CD4-positive, CD25-positive, alpha-beta regulatory T cell (primary cell): Measurements from ENCODE around the gene CPA2. TPM values are rescaled to one million over a fixed set of nuclear protein-coding genes. Genes with fewer than 3 reads are reported as not detected.

Experiments
- ATAC-seq, 2 donors: fragments of 150-1000 bp; cut with Tn5 transposase; one replicate each; pipeline ENCODE4 v1.10.0; 2021; ENCODE audit warnings: low read depth in 2 of 2, moderate number of reproducible peaks in 2 of 2, moderate library complexity in 1 of 2
- DNase-seq, 3 donors: peaks; one replicate each; pipeline versions ENCODE4 v3.0.0 to v3.0.0-alpha.2; 2012 to 2022; ENCODE audit warnings: mixed read lengths in 1 of 3
- H3K27ac ChIP-seq: one replicate; pipeline ENCODE4 v1.7.0; 2013; ENCODE audit warnings: mild to moderate bottlenecking, low read length; ENCODE audit not compliant: insufficient read depth, poor library complexity, severe bottlenecking
- H3K27me3 ChIP-seq: one replicate; pipeline ENCODE4 v1.7.0; 2013; ENCODE audit warnings: low read length; ENCODE audit not compliant: control insufficient read depth, insufficient read depth
- H3K36me3 ChIP-seq: one replicate; pipeline ENCODE4 v1.7.0; 2013; ENCODE audit warnings: mild to moderate bottlenecking, low read length, moderate library complexity; ENCODE audit not compliant: control insufficient read depth, insufficient read depth
- H3K4me1 ChIP-seq: 2 replicates; pipeline ENCODE4 v1.7.0; 2013; ENCODE audit warnings: mild to moderate bottlenecking, low read length; ENCODE audit not compliant: insufficient read depth, control insufficient read depth, poor library complexity, severe bottlenecking
- H3K4me3 ChIP-seq: one replicate; pipeline ENCODE4 v1.7.0; 2013; ENCODE audit warnings: low read depth, mild to moderate bottlenecking, low read length, moderate library complexity
- H3K9me3 ChIP-seq, 2 experiments: 1 replicate in 1 of 2; 2 replicates in 1 of 2; pipeline ENCODE4 v1.7.0; 2013; ENCODE audit warnings: low read length in 2 of 2, mild to moderate bottlenecking in 1 of 2, moderate library complexity in 1 of 2; ENCODE audit not compliant: control insufficient read depth in 2 of 2
- H3K27ac Mint-ChIP-seq, 3 donors: one replicate each; pipeline ENCODE4 v1.8.0; 2020 to 2022; ENCODE audit warnings: mild to moderate bottlenecking in 3 of 3, mixed read lengths in 3 of 3, moderate library complexity in 2 of 3
- H3K27me3 Mint-ChIP-seq: one replicate; pipeline ENCODE4 v1.8.0; 2022; ENCODE audit warnings: mild to moderate bottlenecking, mixed read lengths
- H3K36me3 Mint-ChIP-seq: one replicate; pipeline ENCODE4 v1.8.0; 2020; ENCODE audit warnings: mixed read lengths
- H3K4me1 Mint-ChIP-seq, 4 donors: one replicate each; pipeline ENCODE4 v1.8.0; 2020 to 2022; ENCODE audit warnings: mixed read lengths in 4 of 4, mild to moderate bottlenecking in 1 of 4
- H3K4me3 Mint-ChIP-seq, 4 donors: one replicate each; pipeline ENCODE4 v1.8.0; 2020 to 2022; ENCODE audit warnings: mild to moderate bottlenecking in 4 of 4, mixed read lengths in 4 of 4, moderate library complexity in 3 of 4
- H3K9me3 Mint-ChIP-seq, 7 donors: one replicate each; pipeline ENCODE4 v1.8.0; 2020 to 2022; ENCODE audit warnings: mixed read lengths in 7 of 7, mild to moderate bottlenecking in 3 of 7, moderate library complexity in 2 of 7
- polyA plus RNA-seq, 4 donors: library from polyadenylated mRNA; unstranded; fragments of 300-500 nt; fragmentation: Illumina TruSeq; gene quantifications; one replicate each; pipeline ENCODE4 v1.2.3, GENCODE V29; 2021
- total RNA-seq: library from RNA; stranded (reverse); gene quantifications from one replicate; pipeline ENCODE4 v1.2.3, GENCODE V29; 2022

CPA2 gene
- total and polyA plus RNA-seq, 5 donors from 2014 or later: not detected

- no peaks in the 10 kb centered on the region for H3K27me3 ChIP-seq
- H3K4me1 Mint-ChIP-seq: no peaks in the 10 kb centered on the region
- H3K27ac Mint-ChIP-seq: no peak overlapping the region
- no peak for DNase-seq
- H3K9me3 Mint-ChIP-seq: peaks cover 0 to 1% (median 0%) of the 10 kb centered on the region in 7 donors
- no peaks in the 10 kb centered on the region for H3K4me1 ChIP-seq
- ATAC-seq: no peak
- no peak overlapping the region for H3K4me3 Mint-ChIP-seq
- H3K36me3 ChIP-seq: no peaks in the 10 kb centered on the region
- no peak overlapping the region for H3K27ac ChIP-seq
- no peak overlapping the region for H3K4me3 ChIP-seq
- H3K9me3 ChIP-seq: no peaks in the 10 kb centered on the region
- no peaks in the 10 kb centered on the region for H3K36me3 Mint-ChIP-seq
- H3K27me3 Mint-ChIP-seq: peaks cover 3% of the 10 kb centered on the region
Observed at GRCh38 chr7:130324306-130324943, 57.8 kb downstream of the CPA2 start.

GRCh38 chr7:130329681-130330080, 63.0 kb downstream of the CPA2 start:
- H3K36me3 ChIP-seq: no peaks in the 10 kb centered on the region
- H3K27ac Mint-ChIP-seq: no peak overlapping the region
- DNase-seq (no peak), ATAC-seq (no peak)
- H3K4me3 Mint-ChIP-seq: no peak overlapping the region
- H3K27ac ChIP-seq: no peak overlapping the region
- H3K9me3 Mint-ChIP-seq: no peaks in the 10 kb centered on the region
- no peaks in the 10 kb centered on the region for H3K9me3 ChIP-seq
- no peaks in the 10 kb centered on the region for H3K36me3 Mint-ChIP-seq
- H3K4me3 ChIP-seq: no peak overlapping the region
- H3K27me3 Mint-ChIP-seq: peaks cover 10% of the 10 kb centered on the region
- H3K4me1 Mint-ChIP-seq: no peaks in the 10 kb centered on the region
- H3K27me3 ChIP-seq: no peaks in the 10 kb centered on the region
- H3K4me1 ChIP-seq: no peaks in the 10 kb centered on the region

GRCh38 chr7:130332259-130333053, 65.8 kb downstream of the CPA2 start:
- Histone ChIP-seq H3K27ac (no peak overlapping the region), H3K27me3 (no peaks in the 10 kb centered on the region), H3K4me3 (no peak overlapping the region), H3K36me3 (no peaks in the 10 kb centered on the region), H3K4me1 (no peaks in the 10 kb centered on the region), H3K9me3 (no peaks in the 10 kb centered on the region)
- peaks cover 14% of the 10 kb centered on the region for H3K27me3 Mint-ChIP-seq
- DNase-seq (no peak), ATAC-seq (no peak)
- no peaks in the 10 kb centered on the region for H3K9me3 Mint-ChIP-seq
- H3K27ac Mint-ChIP-seq: no peak overlapping the region
- H3K4me1 Mint-ChIP-seq: no peaks in the 10 kb centered on the region
- H3K4me3 Mint-ChIP-seq: no peak overlapping the region
- no peaks in the 10 kb centered on the region for H3K36me3 Mint-ChIP-seq

GRCh38 chr7:130333832-130334231, 67.2 kb downstream of the CPA2 start:
- Mint-ChIP-seq H3K9me3 (no peaks in the 10 kb centered on the region), H3K4me3 (no peak overlapping the region), H3K27ac (no peak overlapping the region)

GRCh38 chr7:130334274-130334673, 67.6 kb downstream of the CPA2 start:
- Histone ChIP-seq H3K9me3 (no peaks in the 10 kb centered on the region), H3K27me3 (no peaks in the 10 kb centered on the region), H3K4me3 (no peak overlapping the region), H3K4me1 (no peaks in the 10 kb centered on the region), H3K36me3 (no peaks in the 10 kb centered on the region), H3K27ac (no peak overlapping the region)
- no peak for DNase-seq
- peaks cover 0 to 5% (median 0%) of the 10 kb centered on the region in 4 donors for H3K4me1 Mint-ChIP-seq
- H3K27me3 Mint-ChIP-seq: peaks cover 13% of the 10 kb centered on the region
- no peaks in the 10 kb centered on the region for H3K36me3 Mint-ChIP-seq
- ATAC-seq: no peak
- no peaks in the 10 kb centered on the region for H3K9me3 Mint-ChIP-seq
- H3K4me3 Mint-ChIP-seq: no peak overlapping the region
- no peak overlapping the region for H3K27ac Mint-ChIP-seq

More at GRCh38 chr7:130333832-130334231, 67.2 kb downstream of the CPA2 start:
- no peaks in the 10 kb centered on the region for H3K4me1 ChIP-seq
- no peaks in the 10 kb centered on the region for H3K36me3 ChIP-seq
- no peaks in the 10 kb centered on the region for H3K9me3 ChIP-seq
- H3K4me3 ChIP-seq: no peak overlapping the region
- Mint-ChIP-seq H3K36me3 (no peaks in the 10 kb centered on the region), H3K27me3 (peaks cover 14% of the 10 kb centered on the region), H3K4me1 (peaks cover 0 to under 1% (median 0%) of the 10 kb centered on the region in 4 donors)
- DNase-seq (no peak), ATAC-seq (no peak)
- H3K27me3 ChIP-seq: no peaks in the 10 kb centered on the region
- no peak overlapping the region for H3K27ac ChIP-seq

GRCh38 chr7:130337410-130337971, 70.8 kb downstream of the CPA2 start:
- no peaks in the 10 kb centered on the region for H3K36me3 ChIP-seq
- no peaks in the 10 kb centered on the region for H3K9me3 ChIP-seq
- no peak overlapping the region for H3K27ac ChIP-seq
- Mint-ChIP-seq H3K9me3 (no peaks in the 10 kb centered on the region), H3K27me3 (peaks cover 5% of the 10 kb centered on the region), H3K4me3 (no peak overlapping the region), H3K36me3 (no peaks in the 10 kb centered on the region), H3K4me1 (peaks cover 0 to 5% (median 0%) of the 10 kb centered on the region in 4 donors), H3K27ac (no peak overlapping the region)
- no peaks in the 10 kb centered on the region for H3K4me1 ChIP-seq
- H3K4me3 ChIP-seq: no peak overlapping the region
- no peak for DNase-seq
- no peak for ATAC-seq
- no peaks in the 10 kb centered on the region for H3K27me3 ChIP-seq

- no peak overlapping the region for H3K4me3 ChIP-seq
- H3K4me1 Mint-ChIP-seq: peaks cover 0 to 5% (median 0%) of the 10 kb centered on the region in 4 donors
- H3K9me3 Mint-ChIP-seq: peaks cover 0 to 1% (median 0%) of the 10 kb centered on the region in 7 donors
- H3K27me3 ChIP-seq: no peaks in the 10 kb centered on the region
- peaks cover 5% of the 10 kb centered on the region for H3K27me3 Mint-ChIP-seq
- DNase-seq (no peak), ATAC-seq (no peak)
- no peaks in the 10 kb centered on the region for H3K4me1 ChIP-seq
- H3K27ac Mint-ChIP-seq: no peak overlapping the region
- no peak overlapping the region for H3K27ac ChIP-seq
- H3K36me3 ChIP-seq: no peaks in the 10 kb centered on the region
- no peaks in the 10 kb centered on the region for H3K36me3 Mint-ChIP-seq
- H3K4me3 Mint-ChIP-seq: no peak overlapping the region
- H3K9me3 ChIP-seq: no peaks in the 10 kb centered on the region
Observed at GRCh38 chr7:130338233-130338632, 71.6 kb downstream of the CPA2 start.
